Transverse colon (tissue), 4 donors: ENCODE data around the gene GRIP2. TPM values are rescaled to one million over a fixed set of nuclear protein-coding genes. Genes with fewer than 3 reads are reported as not detected.

ENCODE experiments used
- DNase-seq: peaks from one replicate; pipeline ENCODE4 v3.0.0-alpha.2; 2019
- H3K27ac ChIP-seq, 4 donors: fragments of 200-600 bp; sonication (generic); 2 replicates each; pipeline ENCODE4 v1.5.1; 2016 to 2018; ENCODE audit warnings: inconsistent platforms in 4 of 4
- H3K27me3 ChIP-seq: fragments of 200-600 bp; sonication (generic); 2 replicates; pipeline ENCODE4 v1.5.1; 2017; ENCODE audit warnings: inconsistent platforms
- H3K36me3 ChIP-seq, 4 donors: fragments of 200-600 bp; sonication (generic); 2 replicates each; pipeline ENCODE4 v1.5.1; 2017 to 2019; ENCODE audit warnings: inconsistent platforms in 4 of 4
- H3K4me1 ChIP-seq, 4 donors: fragments of 200-600 bp; sonication (generic); 2 replicates each; pipeline ENCODE4 v1.5.1; 2017 to 2020; ENCODE audit warnings: inconsistent platforms in 4 of 4
- H3K4me3 ChIP-seq, 4 donors: fragments of 200-600 bp; sonication (generic); 1 replicate in 1 of 4; 2 replicates in 3 of 4; pipeline versions ENCODE4 v1.5.1 to v1.6.1; 2017 to 2019; ENCODE audit warnings: inconsistent platforms in 4 of 4
- H3K9me3 ChIP-seq, 2 donors: fragments of 200-600 bp; sonication (generic); 2 replicates each; pipeline ENCODE4 v1.5.1; 2017 to 2019; ENCODE audit warnings: inconsistent platforms in 2 of 2
- CTCF ChIP-seq, 5 experiments: fragments of 200-600 bp in 3 of 5; fragments of 450-650 bp in 2 of 5; sonication (generic) in 3 of 5; IDR thresholded peaks; 1 replicate in 2 of 5; 2 replicates in 3 of 5; pipeline ENCODE4 v1.5.1; 2016 to 2017; ENCODE audit warnings: antibody characterized with exemption in 5 of 5, inconsistent platforms in 3 of 5, mild to moderate bottlenecking in 2 of 5, moderate library complexity in 1 of 5
- EP300 ChIP-seq: sonication (generic); formaldehyde crosslinking; IDR thresholded peaks from one replicate; pipeline ENCODE4 v1.6.1; 2017; ENCODE audit warnings: antibody characterized with exemption, low read depth
- POLR2A ChIP-seq: fragments of 450-650 bp; IDR thresholded peaks from one replicate; pipeline ENCODE4 v1.6.1; 2016; ENCODE audit warnings: antibody characterized with exemption, mild to moderate bottlenecking, moderate library complexity
- POLR2AphosphoS5 ChIP-seq, 3 donors: sonication (generic); formaldehyde crosslinking; IDR thresholded peaks; one replicate each; pipeline ENCODE4 v1.6.1; 2016; ENCODE audit warnings: antibody characterized with exemption in 3 of 3
- WGBS, 2 donors: methylation state at CpG; one replicate each; pipeline ENCODE4 v1.1.5; 2018; ENCODE audit warnings: low coverage in 1 of 2; 5-methylcytosine and 5-hydroxymethylcytosine counted together
- in situ Hi-C, 4 donors: fragments of 200-750 bp; cut with MboI; loops; one replicate each; pipeline versions ENCODE4 v1.15.0 to v1.15.1; 2017; ENCODE audit warnings: low sequenced_read_pairs in 3 of 4, low pct_ligation_motif_present in 1 of 4, low pct_unique_long_range_greater_than_20kb in 1 of 4
- intact Hi-C: fragments of 100-400 bp; cut with DNase I; formaldehyde crosslinking; loops from one replicate; pipeline ENCODE4 v1.15.1; 2023; ENCODE audit warnings: low total_unique reads
- total RNA-seq, 4 donors: library from RNA; depleted of rRNA; stranded (reverse); fragments of >200 nt; gene quantifications; one replicate each; pipeline ENCODE4 v1.1.0, GENCODE V29; 2016

GRIP2 gene
- total RNA-seq, 4 donors from 2014 or later = 0.27 to 0.40 TPM; not detected in 2

- Histone ChIP-seq H3K27ac (no peak overlapping the region), H3K27me3 (no peaks in the 10 kb centered on the region), H3K9me3 (no peaks in the 10 kb centered on the region), H3K4me3 (no peak overlapping the region), H3K4me1 (no peaks in the 10 kb centered on the region), H3K36me3 (no peaks in the 10 kb centered on the region)
- in situ Hi-C loops = no loop called here
- intact Hi-C loops = no loop called here
- WGBS, 2 donors = 96% methylated on average over 9 of the region's 9 CpGs; no CpG with 5 or more reads in 1 of the 2 donors
- no peak for TF ChIP-seq POLR2A
- DNase-seq = no peak
These were observed 36.0 kb upstream of the GRIP2 start for GRCh38 chr3:14576163-14576562.

- TF ChIP-seq EP300 = no peak
- TF ChIP-seq POLR2A = no peak
- DNase-seq = no peak
- 84 to 100% methylated on average over 2 to 27 of the region's 27 CpGs for WGBS, 2 donors
- Histone ChIP-seq H3K27me3 (no peaks in the 10 kb centered on the region), H3K36me3 (no peaks in the 10 kb centered on the region), H3K9me3 (no peaks in the 10 kb centered on the region), H3K4me1 (no peaks in the 10 kb centered on the region), H3K4me3 (no peak overlapping the region), H3K27ac (no peak overlapping the region)
- intact Hi-C loops = no loop called here
- in situ Hi-C loops = no loop called here
These were observed 34.0 kb upstream of the GRIP2 start for GRCh38 chr3:14574183-14574582.

GRCh38 chr3:14573706-14574105, 33.6 kb upstream of the GRIP2 start:
- in situ Hi-C loops = no loop called here
- Histone ChIP-seq H3K9me3 (no peaks in the 10 kb centered on the region), H3K4me3 (no peak overlapping the region), H3K36me3 (no peaks in the 10 kb centered on the region), H3K27ac (no peak overlapping the region), H3K27me3 (no peaks in the 10 kb centered on the region), H3K4me1 (no peaks in the 10 kb centered on the region)
- no peak for DNase-seq
- TF ChIP-seq POLR2A (no peak), POLR2AphosphoS5 (IDR thresholded peaks at IDR 0.05) (no peak), CTCF (IDR thresholded peaks at IDR 0.05) (no peak), EP300 (no peak)
- intact Hi-C loops = no loop called here
- 93% methylated on average over 21 of the region's 21 CpGs; no CpG with 5 or more reads in 1 of the 2 donors for WGBS, 2 donors

- H3K27ac ChIP-seq = no peak overlapping the region
- H3K4me3 ChIP-seq = no peak overlapping the region
- H3K36me3 ChIP-seq = no peaks in the 10 kb centered on the region
- no peak for DNase-seq
- H3K4me1 ChIP-seq = no peaks in the 10 kb centered on the region
- 73 to 80% methylated on average over 2 to 5 of the region's 5 CpGs for WGBS, 2 donors
- TF ChIP-seq POLR2AphosphoS5 (IDR thresholded peaks at IDR 0.05) = no peak
- TF ChIP-seq POLR2A = no peak
- no peak for TF ChIP-seq EP300
- no peak for TF ChIP-seq CTCF (IDR thresholded peaks at IDR 0.05)
- H3K27me3 ChIP-seq = no peaks in the 10 kb centered on the region
- in situ Hi-C loops = no loop called here
- H3K9me3 ChIP-seq = no peaks in the 10 kb centered on the region
- intact Hi-C loops = no loop called here
These were observed 30.7 kb upstream of the GRIP2 start for GRCh38 chr3:14570864-14571263.

DNA sequence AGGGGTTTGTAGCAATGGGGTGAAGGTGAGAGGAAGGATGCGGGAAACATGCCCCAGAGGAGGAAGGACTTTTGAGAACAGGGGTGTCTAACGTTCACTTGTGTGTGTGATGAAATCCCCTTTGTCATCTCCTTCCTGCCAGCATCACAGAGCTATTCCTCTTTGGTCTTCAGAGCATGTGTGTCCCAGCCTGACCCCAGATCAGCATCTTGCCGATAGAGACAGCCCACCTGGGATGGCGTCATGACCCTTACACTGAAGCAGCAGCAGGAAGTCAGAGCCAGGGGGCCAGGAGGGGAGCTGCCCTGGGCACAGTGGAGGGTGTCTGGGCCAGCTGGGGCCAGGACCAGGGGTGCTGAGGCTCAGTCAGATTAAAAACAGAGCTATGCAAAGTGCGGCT, 29.9 kb upstream of the GRIP2 start:
- H3K9me3 ChIP-seq = no peaks in the 10 kb centered on the region
- no peaks in the 10 kb centered on the region for H3K36me3 ChIP-seq
- TF ChIP-seq EP300 (no peak), POLR2AphosphoS5 (IDR thresholded peaks at IDR 0.05) (no peak), CTCF (IDR thresholded peaks at IDR 0.05) (no peak), POLR2A (no peak)
- no peak overlapping the region for H3K27ac ChIP-seq
- intact Hi-C loops (no loop called here), in situ Hi-C loops (no loop called here)
- no peaks in the 10 kb centered on the region for H3K27me3 ChIP-seq
- H3K4me3 ChIP-seq = no peak overlapping the region
- 45% methylated on average over 5 of the region's 5 CpGs; no CpG with 5 or more reads in 1 of the 2 donors for WGBS, 2 donors
- DNase-seq = no peak
- H3K4me1 ChIP-seq = no peaks in the 10 kb centered on the region
